ENCODE results near the gene CCDC107. TPM values are rescaled to one million over a fixed set of nuclear protein-coding genes. Genes with fewer than 3 reads are reported as not detected.
A peak's percentile ranks its signal among the peaks of the same experiment; 100 is the strongest.

The CCDC107 gene
- total RNA-seq, 1 experiment from 2014 or later = 12.0 TPM

DNA sequence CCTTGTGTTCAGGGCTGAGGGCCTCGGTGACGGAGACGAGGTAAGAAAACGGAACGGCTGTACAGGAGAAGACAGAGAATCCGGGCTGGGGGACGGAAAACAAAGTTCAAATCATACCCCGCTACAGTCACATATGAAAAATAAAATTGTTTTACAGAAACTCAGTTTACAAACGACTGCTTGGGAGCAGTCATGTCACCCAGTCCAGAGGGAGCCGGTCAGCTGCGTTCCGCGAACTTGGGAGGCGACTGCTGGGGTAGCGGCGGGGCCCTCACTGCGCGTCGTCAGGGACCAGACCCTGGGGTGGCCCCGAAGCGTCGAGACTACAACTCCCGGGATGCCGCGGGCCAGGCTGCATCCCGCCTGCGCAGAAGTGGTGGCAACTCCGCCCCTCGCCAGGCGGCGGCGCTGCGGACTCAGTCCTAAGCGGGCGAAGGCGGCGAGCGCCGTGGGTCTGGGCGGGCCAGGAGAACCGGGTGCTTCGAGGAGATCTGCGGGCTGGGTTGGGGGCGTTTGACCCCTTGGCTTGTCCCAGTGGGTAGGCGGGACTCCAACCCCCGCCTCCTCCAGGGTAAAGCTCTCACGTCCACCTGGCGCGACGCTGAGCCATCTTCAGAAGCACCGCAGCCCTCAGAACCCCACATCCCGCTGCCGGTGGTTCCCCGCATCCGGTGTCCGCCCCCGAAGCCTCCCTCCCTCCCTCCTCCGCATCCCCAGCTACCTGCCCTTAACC is 11.4 kb upstream of the CCDC107 start:
- Mint-ChIP-seq H3K27ac (peak overlapping the region; percentile 92 to 95 (median 94); a peak in 6 of 7 replicates), H3K4me3 (peak overlapping the region; percentile 85 to 96), H3K36me3 (ENCODE audit: insufficient read depth in 1 of 3, low read depth in 3 of 3) (peaks cover 0 to under 1% (median under 1%) of the 10 kb centered on the region in 3 experiments; a peak in 2 of 7 replicates), H3K9me3 (0 out of 5 replicates have a peak, but pooled peaks cover 0 to under 1% of the 10 kb centered on the region in 2 experiments), H3K27me3 (ENCODE audit: low read depth) (peaks cover 5% of the 10 kb centered on the region), H3K4me1 (peaks cover 27 to 33% of the 10 kb centered on the region in 2 experiments)
- TF ChIP-seq, protein P1, sequence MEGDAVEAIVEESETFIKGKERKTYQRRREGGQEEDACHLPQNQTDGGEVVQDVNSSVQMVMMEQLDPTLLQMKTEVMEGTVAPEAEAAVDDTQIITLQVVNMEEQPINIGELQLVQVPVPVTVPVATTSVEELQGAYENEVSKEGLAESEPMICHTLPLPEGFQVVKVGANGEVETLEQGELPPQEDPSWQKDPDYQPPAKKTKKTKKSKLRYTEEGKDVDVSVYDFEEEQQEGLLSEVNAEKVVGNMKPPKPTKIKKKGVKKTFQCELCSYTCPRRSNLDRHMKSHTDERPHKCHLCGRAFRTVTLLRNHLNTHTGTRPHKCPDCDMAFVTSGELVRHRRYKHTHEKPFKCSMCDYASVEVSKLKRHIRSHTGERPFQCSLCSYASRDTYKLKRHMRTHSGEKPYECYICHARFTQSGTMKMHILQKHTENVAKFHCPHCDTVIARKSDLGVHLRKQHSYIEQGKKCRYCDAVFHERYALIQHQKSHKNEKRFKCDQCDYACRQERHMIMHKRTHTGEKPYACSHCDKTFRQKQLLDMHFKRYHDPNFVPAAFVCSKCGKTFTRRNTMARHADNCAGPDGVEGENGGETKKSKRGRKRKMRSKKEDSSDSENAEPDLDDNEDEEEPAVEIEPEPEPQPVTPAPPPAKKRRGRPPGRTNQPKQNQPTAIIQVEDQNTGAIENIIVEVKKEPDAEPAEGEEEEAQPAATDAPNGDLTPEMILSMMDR (conservative IDR thresholded peaks at IDR 0.05) = peak; percentile 89
- H3K23ac ChIP-seq (ENCODE audit: insufficient read length, low read depth, low read length) = no peak overlapping the region
- no peak overlapping the region for H2BK12ac ChIP-seq (ENCODE audit: insufficient read length, low read depth, low read length)
- no peak overlapping the region for H4K5ac ChIP-seq (ENCODE audit: insufficient read length, low read depth, low read length)
- no peak overlapping the region for H2BK120ac ChIP-seq (ENCODE audit: low read depth, low read length, poor library complexity, severe bottlenecking)
- no peak overlapping the region for H2BK20ac ChIP-seq (ENCODE audit: low read depth, low read length, poor library complexity, severe bottlenecking)
- peak overlapping the region; percentile 86 for H3K4me2 ChIP-seq (ENCODE audit: insufficient read depth, insufficient read length, low read length)
- H3K4me1 ChIP-seq (ENCODE audit: insufficient read depth, low read length) = peaks cover 3% of the 10 kb centered on the region; the same call in 1 of the 2 replicates
- H2BK5ac ChIP-seq (ENCODE audit: insufficient read length, low read length) = no peak overlapping the region
- no peak overlapping the region for H2AK5ac ChIP-seq (ENCODE audit: insufficient read length, low read length)
- H4K8ac ChIP-seq (replicated peaks; ENCODE audit: insufficient read length, low read depth, low read length) = no peak overlapping the region
- peak overlapping the region; percentile 14 for H2AFZ ChIP-seq (ENCODE audit: low read length)
- no peaks in the 10 kb centered on the region for H4K20me1 ChIP-seq (ENCODE audit: control insufficient read depth, insufficient read depth, insufficient read length)
- H3K4ac ChIP-seq (ENCODE audit: low read depth, low read length) = no peak overlapping the region
- H3K9ac ChIP-seq (ENCODE audit: extremely low read depth, insufficient read length, low read length) = peak overlapping the region; percentile 5
- H3K23me2 ChIP-seq (ENCODE audit: insufficient read length, low read depth, low read length, poor library complexity, severe bottlenecking) = no peaks in the 10 kb centered on the region
- H3K9me3 ChIP-seq (ENCODE audit: control insufficient read depth, low read depth, low read length) = no peaks in the 10 kb centered on the region
- no peak overlapping the region for H3K27ac ChIP-seq (ENCODE audit: insufficient read length, low read depth, low read length)
- H3K56ac ChIP-seq (ENCODE audit: insufficient read length, low read depth, low read length) = no peak overlapping the region
- H3K79me2 ChIP-seq (ENCODE audit: insufficient read depth, low read length) = no peaks in the 10 kb centered on the region
- no peak overlapping the region for H2BK15ac ChIP-seq (ENCODE audit: low read depth, low read length)
- WGBS (ENCODE audit: extremely low coverage, insufficient read length, low lambda C conversion rate) = no CpG with 5 or more reads among the region's 58 CpGs
- no peak overlapping the region for H3K14ac ChIP-seq (ENCODE audit: insufficient read depth, low read length)
- H3K18ac ChIP-seq (ENCODE audit: insufficient read length, low read depth, low read length) = no peak overlapping the region
- H3T11ph ChIP-seq (ENCODE audit: low read length) = no peak overlapping the region
- DNase-seq = peak; percentile 92
- H3K27me3 ChIP-seq (ENCODE audit: insufficient read depth, low read length) = 0 out of 2 replicates have a peak, but pooled peaks cover 2% of the 10 kb centered on the region
- no peak overlapping the region for H4K91ac ChIP-seq (ENCODE audit: insufficient read length, low read depth, low read length)
- no peaks in the 10 kb centered on the region for H3K79me1 ChIP-seq (ENCODE audit: insufficient read depth, low read depth, low read length, poor library complexity, severe bottlenecking)

All from H9 (cell line).